GM18511 (cell line): ENCODE measurements around the gene GRAMD2A.

ENCODE experiments used
- ATAC-seq: cut with Tn5 transposase; IDR thresholded peaks from one replicate; pipeline ENCODE4 v1.9.1; 2021; ENCODE audit warnings: mild to moderate bottlenecking, moderate library complexity; ENCODE audit not compliant: unreplicated experiment

GRAMD2A gene

DNA sequence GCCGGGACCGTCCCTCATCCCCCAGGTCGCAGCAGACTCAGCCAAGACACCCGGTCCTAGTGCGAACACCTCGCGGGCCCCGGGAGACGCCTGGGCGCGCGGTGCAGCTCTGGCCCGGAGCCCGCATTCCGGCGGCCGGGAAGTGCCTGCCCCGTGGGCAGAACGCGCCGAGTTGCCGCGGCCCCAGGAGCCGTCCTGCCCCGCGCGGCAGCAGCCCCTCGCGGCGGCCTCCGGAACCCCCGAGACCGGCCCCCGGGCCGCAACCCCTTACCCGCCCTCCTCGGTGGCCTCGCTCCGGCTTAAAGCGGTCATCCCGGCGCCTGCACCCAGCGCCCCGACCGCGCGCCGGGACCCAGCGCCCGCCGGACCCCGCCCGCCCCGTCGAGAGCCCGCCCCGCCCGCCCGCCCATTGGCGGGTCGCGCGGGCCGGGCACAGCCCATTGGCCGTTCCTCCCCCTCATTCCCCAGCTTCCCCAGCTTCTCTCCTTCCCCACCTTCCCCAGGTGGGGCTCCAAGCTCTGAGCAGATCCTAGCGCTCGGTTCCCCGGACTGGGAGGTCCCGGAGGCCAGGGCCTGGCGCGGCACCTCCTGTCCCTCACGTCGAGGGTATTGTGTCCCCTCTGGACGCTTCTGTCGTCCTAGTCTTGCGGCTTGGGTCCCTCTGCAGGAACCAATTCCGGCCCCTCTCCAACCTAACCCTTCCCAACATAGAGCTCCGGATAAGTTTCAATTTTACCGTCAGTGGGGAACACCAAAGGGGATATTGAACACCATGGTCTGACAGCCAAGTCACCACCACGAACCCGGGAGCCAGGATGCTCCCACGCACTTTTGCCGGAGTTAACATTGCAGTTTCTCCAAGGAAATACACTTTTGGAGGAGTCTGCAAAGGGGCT lies at the start of gene GRAMD2A:
Gene GRAMD2A, minus strand, starts transcription at position 328 of the 896 bp plus-strand sequence.
- peak; percentile 43 for ATAC-seq

DNA sequence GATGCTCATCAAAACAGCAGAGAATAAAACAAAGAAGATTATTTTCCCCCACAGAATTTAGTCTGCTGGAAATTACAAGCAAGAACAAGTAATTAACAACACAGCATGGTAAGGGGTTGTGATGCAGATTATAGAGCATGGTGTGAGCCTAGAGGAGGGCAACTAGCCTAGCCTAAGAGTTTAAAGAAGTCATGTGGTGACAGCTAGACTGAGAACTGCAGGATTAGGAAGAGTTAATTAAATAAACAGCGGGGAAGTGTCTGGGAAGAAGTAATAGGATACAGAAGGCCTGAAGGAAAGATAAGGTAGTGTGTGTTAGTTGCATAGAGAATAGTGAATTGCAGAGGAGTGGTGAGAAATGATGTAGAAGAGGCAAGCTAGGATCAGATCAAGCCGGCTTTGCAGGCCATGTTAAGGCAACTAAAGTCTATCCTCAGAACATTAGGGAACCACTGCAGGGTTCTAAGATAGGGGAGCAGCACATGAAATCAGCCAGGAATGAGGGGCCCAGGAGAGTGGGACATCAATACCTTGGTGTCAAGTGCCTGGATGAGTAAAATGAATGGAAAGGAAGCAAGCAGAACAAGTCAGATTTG lies 45.3 kb upstream of the GRAMD2A start:
- ATAC-seq: no peak

DNA sequence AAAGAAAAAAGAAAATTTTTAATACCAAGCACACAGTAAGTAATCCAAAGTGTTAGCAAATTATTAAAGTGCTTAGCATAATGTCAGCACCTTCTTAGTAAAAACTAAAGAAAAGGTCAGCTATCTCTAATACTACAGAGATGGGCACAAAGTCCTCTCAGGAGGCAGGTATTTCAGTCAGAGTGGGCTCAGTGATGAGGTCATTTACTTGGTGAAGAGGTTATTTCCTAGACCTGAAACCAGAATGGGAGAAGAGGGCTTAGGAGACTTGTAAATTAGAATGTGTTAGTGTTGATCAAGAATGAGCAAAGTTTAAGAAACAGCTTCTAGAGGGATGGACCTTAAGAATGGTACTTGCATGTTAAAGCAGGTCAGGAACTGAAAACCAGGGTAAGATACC lies 42.1 kb upstream of the GRAMD2A start:
- ATAC-seq: no peak

DNA sequence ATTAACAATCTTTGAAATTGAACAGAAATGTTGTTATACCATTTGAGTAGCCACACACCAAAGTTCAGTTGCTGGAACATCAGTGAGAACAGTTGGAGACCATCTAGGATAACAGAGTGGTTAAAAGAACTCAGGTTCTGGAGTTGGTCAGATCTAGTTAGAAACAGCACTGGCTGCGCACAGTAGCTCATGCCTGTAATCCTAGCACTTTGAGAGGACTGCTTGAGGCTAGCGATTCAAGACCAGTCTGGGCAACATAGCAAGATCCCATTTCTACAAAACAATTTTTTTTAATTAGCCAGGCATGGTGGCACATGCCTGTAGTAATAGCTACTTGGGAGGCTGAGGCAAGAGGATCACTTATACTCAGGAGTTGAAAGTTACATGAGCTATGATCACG lies 41.0 kb upstream of the GRAMD2A start:
- ATAC-seq: no peak

DNA sequence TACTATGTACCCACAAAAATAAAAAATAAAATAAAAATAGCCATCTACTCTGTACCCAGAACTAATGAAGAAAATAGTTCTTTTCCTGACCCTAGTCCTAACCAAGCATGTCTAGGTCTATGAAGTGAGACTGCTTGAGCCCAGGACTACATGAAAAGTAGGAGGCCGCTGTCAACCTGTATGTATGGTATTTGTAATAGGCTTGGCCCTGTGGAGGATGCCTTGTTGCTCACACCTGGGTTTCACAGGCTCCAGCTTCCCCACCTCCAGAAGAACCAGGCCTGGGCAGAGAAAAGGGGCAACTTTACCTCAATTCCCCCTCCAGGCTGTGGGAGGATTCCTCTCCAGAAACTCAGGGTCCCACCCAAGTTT lies 40.3 kb upstream of the GRAMD2A start:
- ATAC-seq: no peak

DNA sequence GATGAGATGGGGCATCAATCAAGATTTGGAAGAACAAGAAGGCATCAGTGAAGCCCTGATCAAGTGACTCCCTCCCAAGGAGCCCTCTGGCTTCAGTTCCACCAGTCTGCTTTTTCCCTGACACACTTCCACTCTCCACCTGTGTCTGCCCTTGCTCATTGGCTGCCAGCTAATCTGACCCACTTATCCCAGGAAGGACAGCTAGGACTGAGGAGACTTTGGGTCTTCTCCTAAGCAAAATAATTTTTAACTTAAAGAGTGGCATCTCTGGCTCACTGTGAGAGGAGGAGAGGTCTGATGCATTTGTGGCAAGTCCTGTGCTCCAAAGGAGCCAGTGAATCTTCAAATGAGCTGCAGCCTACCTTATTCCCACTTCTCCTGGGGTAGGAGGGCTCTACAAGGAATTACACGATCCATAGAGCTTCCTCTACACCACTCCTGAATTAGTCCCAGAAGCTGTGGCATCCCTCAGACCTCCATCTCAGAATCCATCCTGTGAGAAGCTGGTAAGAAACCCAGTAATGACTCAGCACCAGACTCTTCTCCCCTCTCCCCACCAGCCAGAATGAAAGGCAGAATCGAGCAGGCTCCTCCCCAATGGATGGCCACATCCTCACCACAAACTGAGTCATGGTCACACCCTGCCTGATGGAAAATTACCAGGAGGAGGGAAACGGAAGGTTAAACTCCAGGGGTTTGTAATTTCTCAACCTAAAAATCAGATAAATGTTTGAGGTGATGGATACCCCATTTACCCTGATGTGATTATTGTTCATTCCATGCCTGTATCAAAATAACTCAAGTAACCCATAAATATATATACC lies 39.7 kb upstream of the GRAMD2A start:
- ATAC-seq: no peak

DNA sequence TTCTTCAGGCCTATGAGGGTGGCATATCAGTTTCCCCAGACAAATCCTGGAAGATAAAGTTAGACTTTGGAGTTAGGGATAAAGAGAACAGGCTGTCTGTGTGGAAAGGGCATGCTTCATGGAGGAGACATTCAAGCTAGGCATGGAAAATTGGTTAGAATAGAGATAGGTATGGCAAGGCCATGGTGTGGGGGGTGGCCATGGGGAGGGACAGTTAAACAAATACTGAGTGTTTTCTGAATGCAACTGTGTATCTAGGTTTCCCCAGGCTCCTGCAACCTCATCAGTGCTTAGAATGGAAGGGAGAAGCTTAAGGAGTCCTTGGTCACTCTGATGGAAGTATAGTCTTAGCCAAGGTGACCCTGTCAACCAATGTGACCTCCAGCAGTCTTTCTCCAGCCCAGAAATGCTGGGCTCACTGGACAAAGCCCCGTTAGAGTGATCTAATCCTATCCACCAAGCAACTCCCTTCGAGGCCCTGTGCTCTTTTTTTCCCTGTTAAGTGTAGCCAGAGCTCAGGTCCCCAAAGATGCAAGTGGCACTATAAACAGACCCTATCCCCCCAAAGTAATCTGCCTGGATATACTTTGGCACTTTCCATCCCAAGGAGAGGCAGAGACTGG lies 38.9 kb upstream of the GRAMD2A start:
- no peak for ATAC-seq

DNA sequence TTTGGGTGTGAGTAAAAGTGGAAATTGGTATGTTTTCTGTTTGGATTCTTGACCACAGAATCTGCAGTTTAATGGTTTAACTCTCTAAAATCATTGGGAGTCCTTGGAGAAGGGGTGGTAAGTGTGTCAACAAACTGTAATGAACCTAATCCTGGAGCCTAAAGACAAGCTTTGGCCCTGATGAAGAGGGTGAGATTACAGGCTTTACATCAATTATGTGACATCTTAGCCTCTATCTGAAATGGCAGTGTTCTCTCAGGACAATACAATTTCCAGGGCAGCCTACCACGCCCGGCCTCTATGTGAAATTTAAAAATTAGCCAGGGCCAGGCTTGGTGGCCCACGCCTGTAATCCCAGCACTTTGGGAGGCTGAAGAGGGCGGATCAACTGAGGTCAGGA lies 37.7 kb upstream of the GRAMD2A start:
- no peak for ATAC-seq

DNA sequence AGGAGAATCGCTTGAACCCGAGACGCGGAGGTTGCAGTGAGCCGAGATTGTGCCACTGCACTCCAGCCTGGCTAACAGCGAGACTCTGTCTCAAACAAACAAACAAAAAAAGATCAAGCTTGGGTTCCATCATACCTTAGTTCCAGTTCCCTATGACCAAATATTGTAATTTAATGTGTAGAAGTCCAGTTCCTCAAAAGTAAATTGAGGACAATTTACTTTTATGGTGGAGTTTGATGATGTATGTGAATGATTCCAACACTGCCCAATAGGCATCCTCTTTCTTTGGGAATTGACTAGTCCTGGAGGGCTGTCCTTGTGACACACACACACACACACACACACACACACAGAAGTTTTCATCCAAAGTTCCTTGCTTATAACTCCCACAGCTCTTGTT lies 36.2 kb upstream of the GRAMD2A start:
- no peak for ATAC-seq

DNA sequence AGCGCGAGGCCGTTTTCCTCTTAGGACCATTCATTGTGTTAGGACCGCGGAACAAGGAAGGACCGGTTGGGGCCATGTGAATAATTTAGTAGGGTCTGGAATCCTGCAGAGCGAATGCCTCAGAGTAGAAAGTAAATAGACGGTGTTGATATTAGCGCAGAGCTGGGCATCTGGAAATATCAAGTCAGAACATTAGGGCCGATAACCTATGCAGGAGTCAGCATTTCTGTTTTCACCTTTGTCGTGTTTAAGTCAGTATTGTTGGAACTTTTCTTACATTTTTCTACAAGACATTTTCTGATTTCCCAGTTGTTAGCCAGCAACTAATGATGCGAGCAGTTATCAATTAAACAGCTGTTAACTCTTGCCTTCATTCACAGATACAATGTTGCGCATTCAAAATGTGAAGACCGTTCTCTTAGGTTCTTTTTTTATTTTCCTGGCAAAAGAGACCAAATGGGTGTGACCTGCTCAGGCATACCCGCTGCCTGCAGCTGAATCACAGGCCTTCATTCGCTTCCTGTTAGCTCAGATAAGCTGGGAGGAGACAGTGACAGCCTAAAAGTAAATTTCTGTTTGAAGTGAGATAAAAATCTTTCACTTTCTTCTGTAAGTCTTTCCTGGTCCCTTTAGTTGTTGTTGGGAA lies 34.4 kb upstream of the GRAMD2A start:
- ATAC-seq: no peak

DNA sequence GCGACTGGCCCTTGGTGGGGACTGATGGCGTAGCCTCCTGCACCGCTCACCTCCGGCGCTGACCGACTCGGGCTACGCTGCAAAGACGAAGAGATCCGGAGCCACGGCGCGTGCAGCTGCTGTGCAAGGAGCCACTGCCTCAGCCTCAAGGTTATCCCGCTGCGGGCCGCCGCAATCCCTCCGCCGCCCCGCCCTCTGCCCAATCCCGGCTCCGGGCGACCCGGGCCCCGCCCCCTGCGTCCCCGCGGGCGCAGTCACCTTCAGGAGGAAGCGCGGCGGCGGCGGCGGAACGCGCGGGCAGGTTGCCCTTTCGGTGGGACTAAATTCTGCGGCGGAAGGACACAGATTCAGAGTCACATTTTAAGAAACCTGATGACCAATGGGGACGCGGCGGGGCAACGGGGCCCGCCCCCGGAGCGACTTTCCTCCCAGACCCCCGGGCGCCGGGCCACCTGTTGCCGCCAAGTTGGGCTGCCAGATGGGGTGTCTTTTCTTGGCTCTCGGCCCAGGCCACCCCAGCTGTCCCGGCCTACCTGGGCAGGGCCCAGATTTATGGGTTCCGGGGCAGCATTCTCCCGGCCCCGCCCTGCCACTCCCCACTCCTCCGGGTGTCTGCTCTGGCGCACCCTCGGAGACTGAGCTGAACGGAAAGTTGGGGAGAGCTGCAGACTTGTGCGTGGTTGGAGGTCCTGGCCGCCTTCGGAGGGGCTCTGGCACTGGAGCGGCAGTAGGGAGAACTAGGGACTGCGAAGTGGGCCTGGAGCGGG lies 33.7 kb upstream of the GRAMD2A start, which contains the start of gene PKM:
Gene PKM, minus strand, starts transcription at position 125 of the 767 bp plus-strand sequence. CDS start 12,093 bp downstream, outside the sequence.
- ATAC-seq: peak; percentile 42

DNA sequence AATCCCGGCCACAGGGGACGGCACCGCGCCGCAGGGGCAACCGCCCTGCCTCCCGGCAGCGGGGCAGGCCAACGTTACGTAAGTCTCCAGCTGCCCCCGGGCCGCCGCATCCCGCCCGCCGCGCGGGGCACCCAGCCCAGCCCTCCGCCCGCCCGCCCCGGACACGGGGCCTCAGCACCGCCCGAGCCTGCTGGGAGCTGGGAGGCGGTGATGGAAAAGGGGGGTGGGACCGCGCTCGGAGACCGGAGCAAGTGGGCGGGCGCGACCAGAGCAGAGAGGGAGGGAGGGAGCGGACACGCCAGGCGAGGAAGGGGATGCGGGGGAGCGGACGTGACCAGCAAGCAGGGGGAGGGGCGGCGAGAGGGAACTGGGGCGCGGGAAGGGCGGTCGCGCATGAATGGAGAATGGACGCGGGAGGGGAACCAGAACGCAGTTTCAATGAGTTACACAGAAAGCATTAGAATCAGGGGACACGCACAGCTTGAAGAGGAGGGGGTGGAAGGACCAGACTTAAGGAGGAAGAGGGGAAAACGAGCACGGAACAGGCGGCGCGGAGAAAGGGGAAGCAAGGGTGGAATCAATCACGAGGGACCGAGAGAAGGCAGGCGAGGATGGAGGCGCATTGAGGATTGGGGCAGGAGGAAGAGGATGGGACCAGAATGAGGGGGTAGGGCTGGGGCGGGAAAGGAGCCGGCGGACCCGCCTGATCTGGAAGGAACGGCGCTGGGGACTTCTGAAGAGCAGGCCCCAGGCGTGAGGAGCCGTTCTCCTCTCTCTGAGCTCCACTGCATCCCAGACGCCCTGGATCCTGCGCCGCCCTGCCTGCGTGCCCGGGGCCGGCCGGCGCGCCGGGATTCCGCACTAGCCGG lies 32.8 kb upstream of the GRAMD2A start:
- ATAC-seq: no peak

DNA sequence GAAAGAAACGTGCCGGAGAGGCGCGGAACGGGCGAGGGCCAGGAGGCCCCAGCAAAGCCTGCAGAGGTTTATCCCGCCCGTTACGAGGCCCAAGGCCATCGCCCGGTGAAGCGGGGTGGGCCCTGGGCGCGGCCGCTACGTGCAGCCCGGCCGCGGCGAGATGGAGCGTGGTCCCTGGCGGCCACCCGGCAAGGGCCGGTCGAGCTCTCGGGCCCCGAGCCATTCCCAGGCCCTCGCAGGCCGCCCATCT lies 32.3 kb upstream of the GRAMD2A start:
- ATAC-seq: no peak

DNA sequence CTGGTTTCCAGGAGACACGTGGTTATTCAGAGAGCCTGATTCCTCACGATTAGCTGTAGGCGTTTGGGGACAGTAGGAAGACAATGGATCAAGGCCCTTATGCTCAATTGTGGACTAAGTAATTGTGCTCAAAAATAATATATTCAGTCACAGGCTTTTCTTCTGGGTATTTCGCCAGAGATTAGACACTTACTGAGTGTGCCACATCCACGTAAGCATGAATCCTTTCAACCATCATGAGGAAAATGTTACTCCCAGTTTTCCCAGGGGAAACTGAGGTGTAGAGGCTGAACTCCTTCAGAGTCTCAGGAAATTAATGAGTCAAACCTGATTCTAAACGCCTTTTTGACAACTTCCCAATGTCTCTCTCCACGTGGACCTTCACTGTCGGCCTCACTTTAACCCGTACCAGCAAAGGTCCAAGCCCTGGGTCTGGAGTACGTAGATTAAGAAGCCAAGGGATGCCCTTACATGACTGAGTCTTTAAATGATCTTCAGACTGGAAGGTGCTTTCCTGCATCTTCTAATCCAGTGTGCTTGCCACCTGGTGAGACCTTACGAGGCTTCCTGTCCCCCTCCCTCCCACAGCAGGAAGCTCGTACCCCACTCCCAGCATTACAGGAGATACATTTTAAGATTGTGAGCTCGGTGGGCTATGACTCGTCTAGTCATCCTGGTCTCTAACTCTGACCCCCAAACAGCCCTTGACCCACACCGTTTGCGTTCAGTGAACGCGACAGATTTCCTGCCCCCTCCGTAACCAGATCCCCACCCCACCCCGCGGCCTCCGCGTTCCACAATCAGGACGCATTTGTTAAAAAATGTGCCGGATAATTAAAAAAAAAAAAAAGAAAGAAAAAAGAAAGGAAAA lies 31.7 kb upstream of the GRAMD2A start:
- no peak for ATAC-seq

DNA sequence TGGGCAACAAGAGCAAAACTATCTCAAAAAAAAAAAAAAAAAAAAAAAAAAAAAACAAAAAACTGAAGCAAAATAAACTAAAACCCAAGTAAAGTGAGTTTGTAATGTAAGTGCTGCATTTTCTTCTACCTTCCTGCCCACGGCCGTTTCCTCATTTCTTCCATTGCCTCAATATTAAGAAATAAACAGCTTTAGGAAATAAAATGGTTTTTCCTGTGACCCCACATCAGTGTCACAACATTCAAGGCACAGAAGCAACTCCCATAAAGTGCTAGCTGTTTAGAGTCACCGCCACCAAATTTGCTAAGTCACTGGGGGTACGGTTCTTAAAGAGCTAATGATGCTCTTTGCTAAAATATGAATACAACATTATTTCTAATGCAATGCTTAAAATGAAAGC lies 30.1 kb upstream of the GRAMD2A start:
- no peak for ATAC-seq

DNA sequence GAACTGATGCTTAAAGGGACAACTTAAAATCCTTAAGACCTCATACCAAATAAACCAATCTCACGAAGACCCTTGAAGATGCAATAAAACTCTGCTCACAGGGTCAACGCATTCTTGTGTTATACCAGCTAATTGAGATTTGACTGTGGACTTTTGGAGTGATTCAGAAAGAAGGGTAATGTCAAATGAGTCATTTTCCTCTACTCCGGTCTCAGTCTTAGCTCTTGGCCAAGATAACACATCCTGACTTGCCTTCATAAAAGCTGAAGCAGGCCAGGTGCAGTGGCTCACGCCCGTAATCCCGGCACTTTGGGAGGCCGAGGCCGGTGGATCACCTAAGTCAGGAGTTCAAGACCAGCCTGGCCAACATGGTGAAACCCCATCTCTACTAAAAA lies 29.6 kb upstream of the GRAMD2A start:
- no peak for ATAC-seq

DNA sequence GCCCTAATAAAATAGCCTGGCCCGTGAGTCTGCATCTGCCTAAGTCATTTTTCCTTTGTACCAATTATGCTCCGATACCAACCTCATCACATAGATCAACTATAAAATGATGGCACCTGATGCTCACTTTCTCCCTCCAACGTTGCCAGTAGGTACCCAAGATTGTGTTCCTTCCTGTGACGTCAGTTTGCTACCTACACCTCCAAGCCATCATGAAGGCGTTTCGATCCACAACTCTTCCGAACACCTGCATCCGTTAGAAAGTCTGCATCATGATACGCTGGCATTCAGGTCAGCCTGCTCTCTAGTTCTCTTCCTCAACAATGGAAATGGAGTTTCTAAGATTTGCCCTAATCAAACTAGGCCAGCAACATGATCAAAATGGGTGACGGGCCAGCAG lies 25.7 kb upstream of the GRAMD2A start:
- ATAC-seq: no peak

DNA sequence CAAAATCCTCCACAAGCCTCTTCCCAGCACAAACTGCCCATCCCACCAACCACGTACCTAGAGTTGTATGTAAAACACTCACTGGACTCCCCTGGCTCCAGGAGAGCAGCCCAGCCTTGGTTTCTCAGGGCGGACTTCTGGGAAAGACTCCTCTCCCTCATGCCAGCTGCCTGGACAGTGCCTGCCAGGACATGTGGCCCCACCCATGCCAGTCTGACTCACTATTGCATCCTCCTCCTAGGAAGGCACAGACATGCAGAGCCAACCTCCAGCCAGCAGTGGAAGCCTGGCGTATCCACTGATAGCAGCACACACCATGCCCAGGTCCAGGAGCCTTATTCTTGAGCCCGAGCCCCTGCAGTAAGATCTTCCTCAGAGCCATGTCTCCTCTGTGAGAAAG lies 24.8 kb upstream of the GRAMD2A start:
- ATAC-seq: no peak
